ENCODE data around the gene KCNQ4. TPM values are rescaled to one million over a fixed set of nuclear protein-coding genes. Genes with fewer than 3 reads are reported as not detected.

Gene KCNQ4
- polyA plus RNA-seq, 1 donor, result 44.5 TPM

GRCh38 chr1:40842207-40842606, 58.6 kb downstream of the KCNQ4 start:
- no peak for DNase-seq

DNA sequence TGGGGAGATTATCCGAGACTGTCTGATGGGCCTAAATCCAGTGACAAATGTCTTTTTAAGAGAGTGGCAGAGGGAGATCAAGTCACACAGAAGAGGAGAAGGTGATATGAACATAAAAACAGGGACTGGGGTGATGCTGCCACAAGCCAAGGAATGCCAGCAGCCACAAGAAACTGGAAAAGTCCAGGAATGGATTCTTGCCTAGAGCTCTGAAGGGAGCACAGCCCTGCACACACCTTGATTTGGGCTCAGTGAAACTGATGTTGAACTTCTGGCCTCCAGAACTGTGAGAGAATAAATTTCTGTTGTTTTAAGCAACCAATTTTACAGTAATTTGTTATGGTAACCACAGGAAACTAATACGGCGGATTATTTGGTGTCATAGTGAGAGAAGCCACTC, 59.1 kb downstream of the KCNQ4 start:
- no peak for DNase-seq

GRCh38 chr1:40844079-40844478, 60.5 kb downstream of the KCNQ4 start:
- DNase-seq, result no peak

- no peak for DNase-seq
These were observed 61.6 kb downstream of the KCNQ4 start for GRCh38 chr1:40844887-40845878.

GRCh38 chr1:40845895-40846294, 62.3 kb downstream of the KCNQ4 start:
- no peak for DNase-seq

GRCh38 chr1:40847023-40847745, 63.6 kb downstream of the KCNQ4 start:
- DNase-seq, result no peak

GRCh38 chr1:40848530-40849189, 65.1 kb downstream of the KCNQ4 start:
- DNase-seq, result no peak

- DNase-seq, result peak; percentile 70
These were observed 66.4 kb downstream of the KCNQ4 start for GRCh38 chr1:40849801-40850592.

DNA sequence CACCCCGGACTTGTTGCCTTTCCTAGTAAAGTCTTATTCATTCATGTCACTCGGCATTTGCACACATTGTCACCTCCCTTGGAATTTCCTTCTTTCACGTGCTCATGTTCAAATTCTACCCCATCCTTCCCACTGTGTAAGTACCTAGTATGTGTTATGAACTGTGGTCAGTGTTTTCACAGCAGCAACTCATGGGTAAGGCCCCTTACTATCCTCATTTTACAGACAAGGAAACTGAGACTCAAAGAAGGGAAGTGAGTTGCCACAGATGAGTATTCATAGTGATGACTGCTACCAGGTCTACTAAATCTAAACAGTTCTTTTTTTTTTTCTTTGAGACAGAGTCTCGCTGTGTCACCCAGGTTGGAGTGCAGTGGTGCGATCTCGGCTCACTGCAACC, 68.1 kb downstream of the KCNQ4 start:
- DNase-seq, result no peak

GRCh38 chr1:40853113-40853884, 69.7 kb downstream of the KCNQ4 start:
- no peak for DNase-seq

GRCh38 chr1:40853885-40854170, 70.2 kb downstream of the KCNQ4 start:
- DNase-seq, result no peak

DNA sequence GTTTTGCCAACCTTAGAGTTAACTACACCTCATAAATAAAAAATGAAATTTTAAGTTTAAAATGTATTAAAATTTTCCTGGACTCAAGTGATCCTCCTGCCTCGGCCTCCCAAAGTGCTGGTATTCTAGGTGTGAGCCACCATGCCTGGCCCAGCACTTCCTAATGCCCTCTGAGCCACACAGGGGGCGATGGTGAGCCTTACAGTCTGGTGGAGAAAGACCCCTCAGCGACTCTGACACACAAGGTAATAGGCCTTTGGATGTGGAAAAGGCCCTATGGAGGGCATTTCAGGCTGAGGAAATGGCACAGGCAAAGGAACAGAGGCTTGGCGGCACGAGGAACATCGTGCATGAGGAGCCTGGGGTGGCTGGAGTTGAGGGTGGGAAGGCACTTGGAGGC, 71.9 kb downstream of the KCNQ4 start:
- DNase-seq, result no peak

DNA sequence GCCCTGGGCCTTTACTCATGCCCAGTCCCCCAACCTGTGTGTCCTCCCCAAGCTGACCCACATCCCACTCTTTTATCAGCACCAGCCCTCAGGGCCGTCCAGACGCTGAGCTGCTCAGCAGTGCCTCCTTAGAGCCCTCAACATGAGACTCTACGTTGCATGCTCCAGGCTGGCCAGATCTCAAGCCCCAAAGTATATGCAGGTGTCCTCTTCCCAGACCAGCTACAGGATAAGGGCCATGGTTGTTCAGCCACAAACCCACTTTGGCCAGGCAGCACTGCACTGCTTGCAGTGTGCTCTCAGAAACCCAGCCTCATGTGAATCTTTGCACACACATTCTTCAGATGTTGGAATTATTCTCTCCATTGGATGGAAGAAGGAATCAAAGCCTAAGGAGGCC, 72.5 kb downstream of the KCNQ4 start:
- no peak for DNase-seq

- DNase-seq, result no peak
These were observed 73.2 kb downstream of the KCNQ4 start for GRCh38 chr1:40856656-40857302.

- peak; percentile 25 for DNase-seq
These were observed 74.2 kb downstream of the KCNQ4 start for GRCh38 chr1:40857737-40858136.

- no peak for DNase-seq
These were observed 75.3 kb downstream of the KCNQ4 start for GRCh38 chr1:40858856-40859416.

- no peak for DNase-seq
These were observed 77.2 kb downstream of the KCNQ4 start for GRCh38 chr1:40860706-40861223.

GRCh38 chr1:40861224-40862003, 77.8 kb downstream of the KCNQ4 start:
- DNase-seq, result peak; percentile 65

DNA sequence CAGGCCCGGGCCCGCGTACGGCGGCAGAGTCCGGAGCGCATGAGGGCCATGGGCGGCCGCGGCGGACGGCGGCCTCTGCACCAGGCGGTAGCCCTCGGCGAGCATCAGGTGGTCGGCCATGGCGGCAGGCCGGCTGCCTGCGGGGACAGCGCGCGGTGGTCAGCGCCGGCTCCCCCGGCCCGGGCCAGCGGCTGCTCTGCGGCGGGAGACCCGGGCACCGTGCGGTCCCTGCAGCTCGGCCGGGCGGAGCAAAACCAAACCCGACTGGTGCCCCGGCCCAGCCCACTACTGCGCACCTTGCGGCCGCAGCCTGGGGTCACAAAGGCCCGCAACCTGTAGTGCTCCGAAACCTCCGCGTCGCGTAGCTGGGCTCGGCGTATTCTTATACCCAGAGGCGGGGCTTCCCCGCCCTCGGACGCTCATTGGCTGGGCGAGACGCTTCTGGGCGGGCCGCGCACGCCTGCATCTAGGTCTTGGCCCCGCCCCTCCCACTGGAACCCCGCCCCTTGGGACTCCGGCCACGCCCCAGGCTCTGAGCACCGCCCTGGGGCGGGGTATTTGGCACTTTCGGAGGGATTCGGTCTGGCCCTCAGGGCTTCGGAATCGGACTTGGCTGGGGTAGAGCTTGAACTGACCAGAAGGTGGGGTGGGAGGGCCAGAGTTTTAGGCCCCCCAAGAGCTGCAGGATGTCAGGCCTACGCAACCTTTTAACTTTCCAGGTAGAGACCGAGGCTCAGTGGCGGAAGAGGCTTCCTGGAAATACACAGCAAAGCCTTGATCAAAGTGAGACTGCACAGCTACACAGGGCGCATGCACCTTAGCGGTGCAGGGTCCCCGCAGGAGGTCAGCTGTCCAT, 78.6 kb downstream of the KCNQ4 start, which contains the start of gene CITED4:
Gene CITED4, minus strand, starts transcription at position 356 of the 856 bp plus-strand sequence. Its CDS starts 236 bp downstream, at position 120.
- DNase-seq, result peak; percentile 88
